H1 (cell line): ENCODE measurements around the gene BBIP1. TPM values are rescaled to one million over a fixed set of nuclear protein-coding genes. Genes with fewer than 3 reads are reported as not detected.
"Not testable (repeated sequence)": the region's sequence is repeated elsewhere in the genome, so short reads cannot be mapped to it uniquely, and the experiment has no call there.

Experiments used
- CTCF ChIA-PET: fragments of 300-600 bp; sonication (Branson Sonifier 250); formaldehyde crosslinking; loops from one replicate; lab custom pipeline; 2021; ENCODE audit not compliant: partially characterized antibody; lab: Charles Lee
- POLR2A ChIA-PET: fragments of 300-600 bp; sonication (Branson Sonifier 250); formaldehyde crosslinking; loops from one replicate; lab custom pipeline; 2021; ENCODE audit warnings: inconsistent platforms; ENCODE audit not compliant: partially characterized antibody; lab: Charles Lee
- DNase-seq, 2 experiments: peaks; one replicate each; pipeline versions ENCODE4 v3.0.0 to v3.0.0-alpha.2; 2010 to 2022; ENCODE audit warnings: low spot score in 2 of 2, low read depth in 1 of 2, mixed read lengths in 1 of 2
- FAIRE-seq: peaks from 2 replicates; lab custom pipeline; 2011; peaks lifted over from hg19 to GRCh38; lab: Jason Lieb, UNC
- H2AFZ ChIP-seq: 2 replicates; pipeline ENCODE4 v1.8.1; 2012; ENCODE audit warnings: low read length, inconsistent platforms
- H2AK5ac ChIP-seq: 2 replicates; pipeline ENCODE4 v1.6.1; 2013; ENCODE audit warnings: low read depth, low read length
- H2BK120ac ChIP-seq: replicated peaks from 2 replicates; pipeline ENCODE3; 2013; ENCODE audit warnings: low read depth, low read length, inconsistent platforms
- H2BK12ac ChIP-seq: 2 replicates; pipeline ENCODE4 v1.6.1; 2013; ENCODE audit warnings: low read depth, low read length
- H2BK15ac ChIP-seq: 2 replicates; pipeline ENCODE4 v1.6.1; 2013; ENCODE audit warnings: low read length
- H2BK20ac ChIP-seq: 2 replicates; pipeline ENCODE4 v1.6.1; 2013; ENCODE audit warnings: low read length
- H2BK5ac ChIP-seq: 2 replicates; pipeline ENCODE4 v1.6.1; 2013; ENCODE audit warnings: low read depth, low read length
- H3K14ac ChIP-seq: 2 replicates; pipeline ENCODE4 v1.6.1; 2013; ENCODE audit warnings: inconsistent platforms; ENCODE audit not compliant: insufficient read length
- H3K18ac ChIP-seq: 2 replicates; pipeline ENCODE4 v1.6.1; 2013; ENCODE audit warnings: low read length; ENCODE audit errors: extremely low read depth
- H3K23ac ChIP-seq: 2 replicates; pipeline ENCODE4 v1.6.1; 2013; ENCODE audit warnings: inconsistent platforms; ENCODE audit not compliant: insufficient read length
- H3K23me2 ChIP-seq: 2 replicates; pipeline ENCODE4 v1.6.1; 2013; ENCODE audit warnings: low read depth, low read length
- H3K27ac ChIP-seq: 2 replicates; pipeline ENCODE4 v1.6.1; 2011; ENCODE audit warnings: low read depth, low read length, inconsistent platforms
- H3K27me3 ChIP-seq, 4 experiments: replicated peaks in 1 of 4; 1 replicate in 1 of 4; 2 replicates in 3 of 4; pipeline versions ENCODE4 v1.6.1 to v1.8.1; 2011 to 2013; ENCODE audit warnings: low read length in 3 of 4, mild to moderate bottlenecking in 3 of 4, inconsistent platforms in 2 of 4, mixed read lengths in 2 of 4, moderate library complexity in 1 of 4; ENCODE audit not compliant: control insufficient read depth in 3 of 4, insufficient read depth in 3 of 4; ENCODE audit errors: extremely low read depth in 1 of 4
- H3K36me3 ChIP-seq, 4 experiments: 2 replicates each; pipeline versions ENCODE4 v1.6.1 to v1.8.1; 2011 to 2013; ENCODE audit warnings: mild to moderate bottlenecking in 4 of 4, low read length in 3 of 4, moderate library complexity in 2 of 4, control low read depth in 1 of 4, inconsistent platforms in 1 of 4; ENCODE audit not compliant: insufficient read depth in 4 of 4, control insufficient read depth in 2 of 4
- H3K4ac ChIP-seq: replicated peaks from 2 replicates; pipeline ENCODE3; 2013; ENCODE audit warnings: low read length, low read depth, mixed read lengths, inconsistent platforms; ENCODE audit not compliant: insufficient read length
- H3K4me1 ChIP-seq, 4 experiments: replicated peaks in 1 of 4; 1 replicate in 1 of 4; 2 replicates in 3 of 4; pipeline versions ENCODE4 v1.6.1 to v1.8.1; 2011 to 2013; ENCODE audit warnings: low read length in 3 of 4, inconsistent platforms in 2 of 4, mixed read lengths in 1 of 4; ENCODE audit not compliant: insufficient read depth in 4 of 4, control insufficient read depth in 3 of 4
- H3K4me2 ChIP-seq, 2 experiments: 2 replicates each; pipeline versions ENCODE4 v1.6.1 to v1.8.1; 2011 to 2013; ENCODE audit warnings: low read depth in 2 of 2, low read length in 2 of 2, control low read depth in 1 of 2, inconsistent platforms in 1 of 2, mild to moderate bottlenecking in 1 of 2; ENCODE audit not compliant: insufficient read depth in 1 of 2
- H3K4me3 ChIP-seq, 4 experiments: fragments of 200-600, 300-600 bp in 1 of 4; sonication (generic), shearing (Covaris generic), sonication (Bioruptor Twin) in 1 of 4; 2 replicates each; pipeline versions ENCODE4 v1.5.1 to v1.8.1; 2011 to 2016; ENCODE audit warnings: low read length in 4 of 4, low read depth in 3 of 4, control low read depth in 2 of 4, inconsistent platforms in 2 of 4, mild to moderate bottlenecking in 2 of 4, mixed read lengths in 1 of 4, moderate library complexity in 1 of 4; ENCODE audit not compliant: insufficient read depth in 2 of 4; ENCODE audit errors: extremely low read depth in 1 of 4
- H3K56ac ChIP-seq: replicated peaks from 2 replicates; pipeline ENCODE3; 2013; ENCODE audit warnings: low read depth, mild to moderate bottlenecking, mixed read lengths, low read length, inconsistent platforms; ENCODE audit not compliant: insufficient read length
- H3K79me1 ChIP-seq: 2 replicates; pipeline ENCODE4 v1.6.1; 2013; ENCODE audit warnings: low read depth, low read length, control low read depth
- H3K79me2 ChIP-seq, 2 experiments: 2 replicates each; pipeline versions ENCODE4 v1.6.1 to v1.8.1; 2012 to 2013; ENCODE audit warnings: low read length in 2 of 2, mild to moderate bottlenecking in 2 of 2, inconsistent platforms in 1 of 2; ENCODE audit not compliant: insufficient read depth in 2 of 2, control insufficient read depth in 1 of 2
- H3K9ac ChIP-seq, 4 experiments: replicated peaks in 1 of 4; 1 replicate in 1 of 4; 2 replicates in 3 of 4; pipeline versions ENCODE4 v1.6.1 to v1.8.1; 2011 to 2013; ENCODE audit warnings: low read depth in 3 of 4, low read length in 3 of 4, control low read depth in 2 of 4, mild to moderate bottlenecking in 2 of 4, moderate library complexity in 2 of 4, inconsistent platforms in 1 of 4; ENCODE audit errors: extremely low read depth in 1 of 4
- H3K9me3 ChIP-seq, 2 experiments: 2 replicates each; pipeline versions ENCODE4 v1.6.1 to v1.8.1; 2012 to 2013; ENCODE audit warnings: mild to moderate bottlenecking in 2 of 2, moderate library complexity in 2 of 2, control low read depth in 1 of 2, inconsistent platforms in 1 of 2, low read depth in 1 of 2, low read length in 1 of 2, mixed read lengths in 1 of 2; ENCODE audit not compliant: insufficient read depth in 2 of 2
- H4K20me1 ChIP-seq, 2 experiments: replicated peaks in 1 of 2; 2 replicates each; pipeline versions ENCODE3 to v1.8.1; 2011 to 2013; ENCODE audit warnings: inconsistent platforms in 2 of 2, low read length in 2 of 2, mild to moderate bottlenecking in 1 of 2; ENCODE audit not compliant: insufficient read depth in 2 of 2, control insufficient read depth in 1 of 2
- H4K5ac ChIP-seq: 2 replicates; pipeline ENCODE4 v1.6.1; 2013; ENCODE audit warnings: low read length, low read depth, mixed read lengths, inconsistent platforms; ENCODE audit not compliant: insufficient read length
- H4K8ac ChIP-seq: 2 replicates; pipeline ENCODE4 v1.8.0; 2013; ENCODE audit warnings: mild to moderate bottlenecking, moderate library complexity, low read length, inconsistent platforms; ENCODE audit not compliant: insufficient read depth; ENCODE audit errors: extremely low read depth
- H4K91ac ChIP-seq: replicated peaks from 2 replicates; pipeline ENCODE3; 2013; ENCODE audit warnings: low read length, mixed read lengths, inconsistent platforms; ENCODE audit not compliant: insufficient read length
- WGBS, 2 experiments: shearing (Covaris generic) in 1 of 2; methylation state at CpG; one replicate each; pipeline versions ENCODE4 v1.1.6 to v1.1.7; 2013 to 2015; ENCODE audit warnings: low lambda C conversion rate in 2 of 2, mixed read lengths in 2 of 2, inconsistent platforms in 1 of 2, low coverage in 1 of 2, missing lambda C conversion rate in 1 of 2; ENCODE audit not compliant: insufficient replicate concordance in 2 of 2, insufficient coverage in 1 of 2, insufficient read length in 1 of 2; ENCODE audit errors: extremely low coverage in 1 of 2, missing lambda C conversion rate in 1 of 2; 5-methylcytosine and 5-hydroxymethylcytosine counted together
- polyA plus RNA-seq, 7 experiments: library from polyadenylated mRNA; depleted of rRNA in 3 of 7; stranded (reverse) in 5 of 7; unstranded in 2 of 7; fragments of >200 nt in 5 of 7; fragments of 200-250 nt in 2 of 7; gene quantifications; 1 replicate in 5 of 7; 2 replicates in 1 of 7; 4 replicates in 1 of 7; pipeline versions ENCODE4 v1.2.1 to v1.2.3, GENCODE V29; 2011 to 2013; ENCODE audit warnings: missing spikeins in 2 of 7, mixed read lengths in 2 of 7
- total RNA-seq: library from RNA; stranded (reverse); fragmentation: NEBNext Ultra II Directional; extraction: Animal tissue kit (Norgen Biotek cat#: 25700); gene quantifications from 2 replicates; pipeline ENCODE4 v1.2.1, GENCODE V29; 2021

BBIP1 gene
- total and polyA plus RNA-seq, 2 of the 8 experiments (the other 6 are each of a cell fraction or from before 2014, with no cell fraction given) = 8.8 to 19.6 TPM

DNA sequence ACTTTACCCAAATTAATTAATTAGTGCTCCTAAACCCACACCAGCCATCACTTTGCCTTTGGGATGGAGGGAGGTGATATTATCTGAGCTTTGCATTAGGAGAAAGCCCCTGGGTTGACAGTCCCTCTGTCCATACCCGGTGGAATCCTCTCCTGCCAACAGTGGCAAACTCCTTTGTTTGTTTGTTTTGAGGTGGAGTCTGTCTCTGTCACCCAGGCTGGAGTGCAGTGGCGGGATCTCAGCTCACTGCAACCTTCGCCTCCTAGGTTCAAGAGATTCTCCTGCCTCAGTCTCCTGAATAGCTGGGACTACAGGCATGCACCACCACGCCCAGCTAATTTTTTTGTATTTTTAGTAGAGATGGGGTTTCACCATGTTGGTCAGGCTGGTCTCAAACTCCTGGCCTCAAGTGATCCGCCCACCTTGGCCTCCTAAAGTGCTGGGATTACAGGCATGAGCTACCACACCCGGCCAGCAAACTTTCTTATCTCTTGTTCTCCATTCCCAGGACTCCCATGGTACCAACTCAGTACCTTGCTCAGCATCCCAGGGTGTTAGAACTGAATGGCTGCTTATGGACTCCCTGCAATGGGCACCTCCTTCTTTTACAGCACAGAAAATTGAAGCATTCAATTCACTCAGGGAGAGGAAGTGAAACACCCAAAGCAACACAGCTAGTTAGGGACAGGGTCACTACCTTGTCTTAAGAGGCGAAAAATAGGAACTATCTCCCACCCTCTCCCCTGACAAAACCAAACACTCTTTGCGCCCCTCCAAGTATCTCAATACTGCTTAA is 51.8 kb downstream of the BBIP1 start:
- 86% methylated on average over 8 of the region's 8 CpGs; no CpG with 5 or more reads in 1 of the 2 experiments for WGBS, 2 experiments
- H2BK5ac ChIP-seq, FAIRE-seq, H3K36me3 ChIP-seq, H3K4ac ChIP-seq, H3K18ac ChIP-seq, H2BK15ac ChIP-seq, H2BK20ac ChIP-seq, H3K9ac ChIP-seq, H2BK120ac ChIP-seq, H2AFZ ChIP-seq, H3K56ac ChIP-seq, H3K27ac ChIP-seq, H4K5ac ChIP-seq, H3K79me2 ChIP-seq, H2AK5ac ChIP-seq, H3K14ac ChIP-seq, H4K91ac ChIP-seq, H3K79me1 ChIP-seq, H4K20me1 ChIP-seq, H3K23ac ChIP-seq, H3K4me3 ChIP-seq, H3K4me2 ChIP-seq, H4K8ac ChIP-seq, H2BK12ac ChIP-seq, H3K9me3 ChIP-seq, H3K27me3 ChIP-seq, H3K23me2 ChIP-seq: not testable (repeated sequence)
- H3K4me1 ChIP-seq = peaks cover 4 to 12% (median 8%) of the 10 kb centered on the region in 4 experiments
- CTCF ChIA-PET = interaction anchor here (1.1 to 2.7 kb wide), 4 partner anchors 9 to 121 kb away, joined by 3 to 10 read pairs (median 6); no protein-coding TSS in a partner anchor
- peak in 1 of 2 experiments; percentile 23 for DNase-seq
- POLR2A ChIA-PET = interaction anchor here (0.9 kb wide), 1 partner anchor 31 kb away, joined by 4 read pairs; no protein-coding TSS in a partner anchor
